Right kidney (tissue), 1 donor: ENCODE data around the gene SPEG.

Experiments used
- DNase-seq: peaks from one replicate; pipeline ENCODE4 v3.0.0-alpha.2; 2016

The SPEG gene

GRCh38 chr2:219532378-219532649 lies 97.7 kb downstream of the SPEG start:
- DNase-seq: no peak

- no peak for DNase-seq
Observed at GRCh38 chr2:219533930-219534661, 99.5 kb downstream of the SPEG start.

- no peak for DNase-seq
Observed at GRCh38 chr2:219536425-219536824, 101.8 kb downstream of the SPEG start.

- DNase-seq: no peak
Observed at GRCh38 chr2:219536967-219537366, 102.3 kb downstream of the SPEG start.

- DNase-seq: no peak
Observed at GRCh38 chr2:219537657-219538488, 103.2 kb downstream of the SPEG start.

- peak; percentile 39 for DNase-seq
Observed at GRCh38 chr2:219538504-219538951, 103.9 kb downstream of the SPEG start.

GRCh38 chr2:219538956-219539788 lies 104.5 kb downstream of the SPEG start:
- DNase-seq: no peak

- DNase-seq: no peak
Observed at GRCh38 chr2:219539926-219540678, 105.5 kb downstream of the SPEG start.

- DNase-seq: no peak
Observed at GRCh38 chr2:219540784-219541504, 106.3 kb downstream of the SPEG start.

- peak; percentile 98 for DNase-seq
Observed at GRCh38 chr2:219541611-219542180, 107.1 kb downstream of the SPEG start.

GRCh38 chr2:219542931-219543595 lies 108.4 kb downstream of the SPEG start:
- peak; percentile 91 for DNase-seq

- DNase-seq: peak; percentile 98
Observed at GRCh38 chr2:219543596-219544358, 109.1 kb downstream of the SPEG start, which contains the start of the genes CHPF and TMEM198. CHPF (minus strand) TSS chr2:219543809; CDS start chr2:219543538, 271 bp downstream. TMEM198 (plus strand) TSS chr2:219544028; CDS start chr2:219544728, 700 bp downstream.

GRCh38 chr2:219544567-219544966 lies 109.9 kb downstream of the SPEG start:
- DNase-seq: no peak

- DNase-seq: no peak
Observed at GRCh38 chr2:219545295-219545942, 110.8 kb downstream of the SPEG start.

GRCh38 chr2:219545943-219546352 lies 111.3 kb downstream of the SPEG start:
- no peak for DNase-seq

- DNase-seq: no peak
Observed at GRCh38 chr2:219547621-219548020, 113.0 kb downstream of the SPEG start.
